IPS-NIHi7 (cell line): Measurements from ENCODE around the gene PTK6.

Experiments used
- DNase-seq: peaks from one replicate; pipeline ENCODE4 v3.0.0; 2012; ENCODE audit warnings: mixed read lengths; ENCODE audit errors: extremely low spot score

PTK6 gene

DNA sequence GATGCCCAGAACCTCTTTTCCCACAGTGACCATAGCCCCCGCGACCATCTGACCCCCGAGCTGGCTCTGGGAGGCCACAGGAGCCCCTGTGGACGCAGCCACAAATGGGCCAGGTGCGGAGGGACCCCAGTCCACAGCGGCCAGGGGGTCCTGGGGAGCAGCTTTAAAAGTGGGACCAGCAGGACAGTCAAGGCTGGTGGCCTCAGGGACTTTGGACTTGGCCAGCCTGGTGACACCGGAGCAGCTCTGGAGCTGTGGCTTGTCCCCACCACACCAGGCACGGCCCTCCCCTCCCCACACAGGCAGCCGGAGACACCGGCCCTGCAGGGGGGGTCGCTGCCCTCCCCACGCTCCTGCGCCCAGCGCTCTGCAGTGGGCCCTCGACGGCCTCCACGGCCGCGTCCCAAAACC, 20.3 kb upstream of the PTK6 start:
- DNase-seq = no peak

DNA sequence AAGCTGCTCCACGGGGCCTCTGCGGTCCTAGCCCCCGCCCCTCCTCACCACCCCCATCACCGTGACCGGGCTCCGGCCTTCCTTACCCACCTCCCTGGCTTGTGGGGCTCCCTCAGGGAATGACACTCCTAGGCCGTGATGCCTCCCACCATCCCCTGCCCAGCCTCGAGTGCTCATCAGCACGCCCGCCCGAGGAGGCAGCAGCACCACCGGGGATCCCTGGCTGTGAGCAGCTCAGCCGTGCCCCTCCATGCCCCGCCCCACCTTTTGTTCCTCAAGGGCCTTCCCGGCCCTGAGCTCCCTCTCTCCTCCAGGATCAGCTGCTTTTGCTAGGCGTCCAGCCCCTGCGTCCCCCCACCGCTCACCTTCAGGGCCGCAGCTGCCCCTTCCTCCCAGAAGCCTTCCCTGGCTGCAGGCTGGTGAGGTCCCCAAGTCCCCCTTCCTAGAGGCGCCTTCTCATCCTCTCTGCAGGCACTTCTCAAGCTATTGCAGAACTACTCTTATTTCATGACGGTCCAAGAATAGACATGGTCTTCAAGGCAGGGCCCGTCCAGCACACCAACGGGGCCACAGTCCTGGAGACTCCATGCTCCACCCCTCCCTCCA, 19.8 kb upstream of the PTK6 start:
- DNase-seq = peak; percentile 43

DNA sequence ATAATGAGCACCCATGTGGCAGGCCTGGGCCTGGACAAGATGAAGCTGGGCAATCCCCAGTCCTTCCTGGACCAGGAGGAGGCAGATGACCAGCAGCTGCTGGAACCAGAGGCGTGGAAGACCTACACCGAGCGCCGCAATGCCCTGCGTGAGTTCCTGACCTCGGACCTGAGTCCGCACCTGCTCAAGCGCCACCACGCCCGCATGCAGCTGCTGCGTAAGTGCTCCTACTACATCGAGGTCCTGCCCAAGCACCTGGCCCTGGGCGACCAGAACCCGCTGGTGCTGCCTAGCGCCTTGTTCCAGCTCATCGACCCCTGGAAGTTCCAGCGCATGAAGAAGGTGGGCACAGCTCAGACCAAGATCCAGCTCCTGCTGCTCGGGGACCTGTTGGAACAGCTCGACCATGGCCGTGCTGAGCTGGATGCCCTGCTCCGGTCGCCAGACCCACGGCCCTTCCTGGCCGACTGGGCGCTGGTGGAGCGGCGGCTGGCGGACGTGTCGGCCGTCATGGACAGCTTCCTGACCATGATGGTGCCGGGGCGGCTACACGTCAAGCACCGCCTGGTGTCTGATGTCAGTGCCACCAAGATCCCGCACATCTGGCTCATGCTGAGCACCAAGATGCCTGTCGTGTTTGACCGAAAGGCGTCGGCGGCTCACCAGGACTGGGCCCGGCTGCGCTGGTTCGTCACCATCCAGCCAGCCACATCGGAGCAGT, 18.6 kb upstream of the PTK6 start:
- no peak for DNase-seq

DNA sequence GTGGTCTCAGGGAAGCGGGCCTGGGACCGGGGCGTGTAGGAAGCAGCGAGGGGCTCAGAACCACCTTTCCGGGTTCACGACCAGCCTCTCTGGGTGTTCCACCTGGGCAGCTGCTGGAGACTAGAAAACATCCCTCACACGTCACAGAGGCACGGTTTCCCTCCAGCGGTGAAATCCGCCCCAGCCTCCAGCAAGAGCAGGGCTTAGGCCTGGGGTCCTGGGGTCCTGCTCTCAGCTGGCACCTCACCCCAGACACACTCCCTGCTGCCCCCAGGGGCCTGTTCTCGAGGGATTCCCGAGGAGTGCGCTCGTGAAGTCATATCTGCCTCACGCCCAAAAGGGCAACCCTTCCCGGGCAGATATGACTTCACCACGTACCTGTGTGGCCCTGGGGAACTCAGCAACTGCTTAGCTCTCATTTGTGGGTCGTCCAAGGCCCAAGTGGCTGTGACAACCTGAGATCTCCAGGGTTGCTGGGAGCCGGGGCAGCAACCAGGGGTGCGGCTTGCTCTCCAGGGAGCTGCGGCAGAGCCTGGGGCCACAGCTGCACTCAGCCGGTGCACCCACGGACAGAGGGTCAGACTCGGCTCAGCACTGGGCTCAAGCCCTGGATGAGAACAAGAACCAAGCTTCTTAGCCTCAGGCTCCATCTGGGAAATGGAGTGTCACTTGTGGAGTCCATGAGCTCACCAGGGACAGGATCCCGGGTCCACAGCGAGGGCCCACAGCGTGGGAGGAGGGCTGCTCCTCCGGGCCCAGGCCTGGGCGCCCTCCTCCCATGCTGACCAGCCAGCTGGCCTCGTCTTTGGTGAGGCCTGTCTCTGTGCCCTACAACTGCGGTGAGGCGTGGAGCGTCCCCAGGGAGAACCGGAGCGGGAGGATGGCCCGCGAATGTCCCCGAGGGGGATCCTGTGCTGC, 17.4 kb upstream of the PTK6 start:
- no peak for DNase-seq

DNA sequence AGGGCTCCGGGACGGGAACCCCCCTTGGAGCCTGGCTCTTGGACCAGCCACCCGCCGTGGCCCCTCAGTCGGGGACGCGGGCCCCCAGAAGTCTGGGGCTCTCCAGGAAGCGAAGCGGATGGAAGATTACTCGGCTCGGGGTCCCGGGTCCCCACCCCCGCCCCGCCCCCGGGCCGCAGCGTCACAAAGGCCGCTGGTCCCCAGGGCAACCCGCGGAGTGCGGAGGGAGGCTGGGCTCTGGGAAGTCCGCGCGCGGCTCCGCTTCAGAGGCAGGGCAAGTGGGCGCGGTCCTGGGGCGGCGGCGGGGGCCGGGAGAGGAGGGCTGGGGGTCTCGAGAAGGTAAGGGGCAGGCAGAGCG, 16.7 kb upstream of the PTK6 start, which contains the start of gene FNDC11:
Gene FNDC11 (plus strand): TSS at position 227 of the 358 bp plus-strand sequence. CDS start 1,505 bp downstream, outside the sequence.
- DNase-seq = peak; percentile 67

DNA sequence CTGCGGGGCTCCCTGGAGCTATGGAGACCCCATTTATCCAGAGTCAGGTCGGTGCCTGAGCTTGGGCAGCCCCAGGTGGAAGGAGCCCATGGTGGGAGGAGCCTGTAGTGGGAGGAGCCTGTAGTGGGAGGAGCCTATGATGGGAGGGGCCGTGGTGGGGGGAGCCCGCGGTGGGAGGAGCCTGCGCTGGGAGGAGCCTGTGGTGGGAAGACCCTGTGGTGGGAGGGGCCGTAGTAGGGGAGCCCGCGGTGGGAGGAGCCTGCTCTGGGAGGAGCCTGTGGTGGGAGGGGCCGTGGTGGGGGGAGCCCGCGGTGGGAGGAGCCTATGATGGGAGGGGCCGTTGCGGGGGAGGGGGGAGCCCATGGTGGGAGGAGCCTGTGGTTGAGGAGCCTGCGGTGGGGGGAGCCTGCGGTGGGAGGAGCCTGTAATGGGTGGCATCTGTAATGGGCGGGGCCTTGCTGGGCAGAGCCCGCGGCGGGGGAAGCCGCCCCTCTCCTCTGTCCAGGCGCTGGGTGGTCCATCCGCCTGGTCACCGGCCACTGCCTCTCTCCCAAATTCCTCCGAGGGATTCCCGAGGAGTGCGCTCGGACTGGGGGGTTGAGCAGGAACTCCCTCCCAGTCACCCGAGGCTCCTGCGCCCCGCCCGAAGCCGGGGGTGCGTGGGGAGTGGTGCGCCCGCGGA, 16.2 kb upstream of the PTK6 start:
- DNase-seq = peak; percentile 93

DNA sequence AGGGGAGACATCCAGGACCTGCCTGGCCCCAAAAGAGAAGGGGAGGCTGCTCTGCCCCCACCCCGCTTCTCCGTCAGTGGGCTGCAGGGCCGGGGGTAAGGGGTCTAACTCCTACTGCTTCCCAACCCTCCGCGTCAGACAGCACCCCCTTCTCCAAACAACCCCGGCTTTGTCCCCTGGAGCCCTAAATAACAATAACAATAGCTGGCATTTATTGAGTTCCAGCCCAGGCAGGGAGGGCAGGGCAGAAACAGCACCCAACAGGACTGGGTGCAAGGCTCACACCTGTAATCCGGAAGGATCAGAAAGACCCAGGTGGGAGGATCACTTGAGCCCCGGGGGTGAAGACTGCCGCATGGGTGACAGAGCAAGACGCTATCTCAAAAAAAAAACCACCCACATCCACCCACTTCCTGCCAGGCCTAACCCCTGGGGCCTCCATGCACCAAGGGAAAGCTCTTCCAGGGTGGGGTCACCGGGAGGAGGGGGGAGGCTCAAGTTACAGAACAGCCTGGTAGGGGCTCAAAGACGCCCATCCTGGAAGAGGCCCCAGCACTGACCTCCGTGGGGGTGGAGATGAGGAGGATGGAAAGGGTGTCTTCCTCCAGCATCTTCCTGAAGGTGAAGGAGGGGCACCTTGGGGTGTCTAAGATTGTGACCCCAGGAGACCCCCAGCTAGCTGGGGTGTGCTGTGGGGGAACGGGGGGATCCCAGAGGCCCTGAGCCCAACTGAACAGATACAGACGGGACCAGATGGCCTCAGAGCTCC, 15.5 kb upstream of the PTK6 start:
- no peak for DNase-seq

DNA sequence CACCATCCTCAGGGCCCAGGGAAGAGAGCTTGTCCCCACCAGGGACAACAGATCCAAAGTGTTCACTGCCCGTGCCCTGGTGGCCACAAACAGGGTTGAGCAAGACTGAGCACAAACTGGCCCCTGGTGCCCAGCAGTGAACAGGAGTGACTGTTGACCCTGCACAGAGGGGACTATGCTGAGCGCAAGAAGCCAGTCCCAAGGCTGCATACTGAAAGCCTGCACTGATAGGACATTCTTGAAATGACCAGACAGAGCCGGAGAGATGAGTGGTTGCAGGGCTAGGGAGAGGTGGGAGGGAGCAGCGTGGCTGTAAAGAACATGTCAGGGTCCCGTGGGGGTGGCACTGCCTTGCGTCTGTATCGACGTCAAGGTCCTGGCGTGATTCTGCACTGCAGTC, 13.9 kb upstream of the PTK6 start:
- no peak for DNase-seq

DNA sequence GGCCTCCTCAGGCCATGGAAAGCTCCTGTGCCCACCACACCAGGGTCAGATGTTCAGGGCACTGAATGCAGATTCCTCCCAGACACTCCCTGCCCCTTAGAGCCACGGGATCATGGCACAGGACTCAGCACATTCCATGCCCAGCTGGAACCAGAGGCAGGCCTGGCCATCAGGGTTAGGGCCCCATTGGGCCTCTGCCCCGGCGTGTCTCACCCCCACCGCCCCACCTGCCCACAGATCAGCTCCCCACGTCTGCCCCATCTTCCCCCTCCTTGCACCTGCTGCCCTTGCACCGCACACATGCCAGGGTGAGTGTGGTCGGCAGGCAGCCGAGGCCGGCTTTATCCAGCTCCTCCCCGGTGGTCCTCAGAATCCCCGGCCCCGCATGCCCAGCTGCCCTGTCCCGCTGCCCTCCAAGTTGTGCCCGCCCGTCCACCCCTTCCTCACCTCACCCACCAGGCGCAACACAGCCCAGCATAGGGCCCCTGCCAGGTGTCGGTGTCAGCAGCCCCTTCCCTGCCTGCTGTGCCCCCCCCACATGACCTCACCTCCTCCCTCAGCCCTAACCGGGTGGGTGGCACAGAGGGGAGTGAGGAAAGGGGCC, 12.6 kb upstream of the PTK6 start:
- DNase-seq = no peak

DNA sequence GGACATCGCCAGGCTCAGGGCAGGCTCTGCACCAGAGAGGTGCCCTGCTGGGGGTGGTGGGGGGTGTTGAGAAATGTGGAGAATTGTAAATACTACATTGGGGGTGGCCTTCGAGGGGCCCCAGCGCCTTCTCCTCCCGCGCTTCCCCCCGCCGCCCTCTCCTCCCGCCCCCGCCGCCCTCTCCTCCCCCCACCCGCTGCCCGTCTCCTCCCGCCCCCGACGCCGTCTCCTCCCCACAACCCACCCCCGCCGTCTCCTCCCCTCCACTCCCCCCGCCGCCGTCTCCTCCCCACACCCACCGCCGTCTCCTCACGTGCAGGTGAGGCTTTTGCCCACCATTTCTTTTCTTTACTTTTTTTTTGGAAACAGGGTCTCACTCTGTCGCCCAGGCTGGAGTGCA, 11.8 kb upstream of the PTK6 start:
- DNase-seq = no peak

DNA sequence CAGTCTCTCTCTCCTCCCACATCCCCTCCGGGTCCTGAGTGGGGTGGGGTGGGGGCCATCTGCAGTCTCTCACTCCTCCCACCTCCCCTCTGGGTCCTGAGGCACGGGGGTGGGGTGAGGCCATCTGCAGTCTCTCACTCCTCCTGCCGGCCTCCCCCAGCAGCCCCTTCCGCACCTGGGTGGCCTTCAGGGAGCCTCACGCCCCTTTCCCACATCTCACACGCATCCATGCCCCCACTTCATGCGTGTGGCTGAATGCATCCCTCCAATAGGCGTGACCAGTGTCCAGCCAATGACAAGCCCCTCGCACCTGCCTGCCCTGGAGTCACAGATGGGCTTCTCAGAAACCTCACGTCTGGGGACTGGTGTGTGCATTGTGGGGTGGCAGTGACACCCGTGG, 11.4 kb upstream of the PTK6 start:
- no peak for DNase-seq

DNA sequence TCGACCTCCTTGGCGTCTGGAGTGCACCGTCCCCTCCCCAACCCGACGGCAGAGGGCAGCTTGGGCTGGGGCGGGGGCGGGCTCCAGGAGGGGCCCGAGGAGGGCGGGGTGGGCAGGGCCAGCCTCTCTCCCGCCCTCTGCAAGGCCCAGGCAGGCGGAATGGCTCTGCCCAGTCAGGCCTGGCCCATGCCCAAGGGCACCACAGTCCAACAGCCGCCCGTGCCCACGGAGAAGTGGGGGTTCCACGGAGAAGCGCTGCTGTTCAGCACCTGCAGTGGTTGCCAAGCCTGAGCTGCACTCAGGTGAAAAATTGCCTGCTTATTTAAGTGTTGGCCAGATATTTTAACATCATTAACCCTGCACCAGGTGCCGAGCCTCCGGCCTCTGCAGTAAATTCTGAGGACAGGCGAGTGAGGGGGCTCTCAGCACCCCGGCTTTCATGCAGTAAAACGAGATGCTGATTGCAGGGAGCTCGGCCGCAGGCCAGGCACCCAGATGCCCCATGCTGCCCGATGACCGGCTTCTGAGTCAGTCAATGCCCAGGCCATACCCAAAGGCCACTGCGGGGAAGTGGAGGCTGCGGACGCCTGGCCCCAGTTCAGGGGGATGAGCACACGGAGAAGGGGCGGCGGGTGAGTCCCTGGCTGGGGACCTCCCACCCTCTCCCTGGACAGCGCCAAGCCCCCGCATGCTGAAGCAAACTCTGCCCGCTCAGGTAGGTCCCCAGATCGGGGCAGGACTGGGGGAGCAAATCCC, 10.7 kb upstream of the PTK6 start, which contains the start of gene SRMS:
Gene SRMS (minus strand): TSS at position 25 of the 756 bp plus-strand sequence. CDS start 286 bp downstream, outside the sequence.
- DNase-seq = peak; percentile 78

DNA sequence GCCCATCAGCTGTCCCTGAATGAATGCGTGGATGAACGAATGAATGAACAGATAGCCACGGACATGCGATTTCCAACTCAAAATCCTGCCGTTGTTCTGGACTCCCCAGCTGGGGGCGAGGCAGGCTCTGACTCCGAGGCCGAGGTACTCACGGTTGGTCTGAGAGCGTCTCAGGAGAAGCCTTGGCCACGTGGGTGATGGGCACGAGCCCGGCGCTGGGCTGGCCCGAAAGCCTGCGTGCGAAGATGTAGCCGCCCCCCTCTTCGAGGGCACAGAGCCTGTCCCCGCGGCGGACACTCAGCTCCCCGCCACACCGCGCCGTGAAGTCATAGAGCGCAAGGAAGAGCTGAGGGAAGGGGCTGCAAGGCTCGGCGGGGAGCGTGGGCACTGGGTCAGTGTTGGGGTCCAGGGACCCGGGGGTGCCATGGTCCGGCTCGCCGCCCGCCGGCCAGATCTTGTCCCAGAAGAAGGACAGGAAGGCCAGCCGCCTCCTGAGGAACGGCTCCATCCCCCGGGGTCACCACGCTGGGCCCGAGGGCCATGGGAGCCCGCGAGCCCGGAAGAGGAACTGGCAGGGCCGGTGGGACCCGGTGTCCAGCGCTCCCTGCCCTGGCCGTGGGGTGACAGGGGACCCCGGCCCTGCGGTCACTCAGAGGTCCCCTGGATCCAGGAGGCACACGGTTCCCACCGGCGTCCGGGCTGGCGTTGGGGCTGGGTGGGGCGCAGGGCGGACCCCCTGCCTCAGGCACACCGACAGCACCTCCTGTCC, 10.0 kb upstream of the PTK6 start:
- no peak for DNase-seq

DNA sequence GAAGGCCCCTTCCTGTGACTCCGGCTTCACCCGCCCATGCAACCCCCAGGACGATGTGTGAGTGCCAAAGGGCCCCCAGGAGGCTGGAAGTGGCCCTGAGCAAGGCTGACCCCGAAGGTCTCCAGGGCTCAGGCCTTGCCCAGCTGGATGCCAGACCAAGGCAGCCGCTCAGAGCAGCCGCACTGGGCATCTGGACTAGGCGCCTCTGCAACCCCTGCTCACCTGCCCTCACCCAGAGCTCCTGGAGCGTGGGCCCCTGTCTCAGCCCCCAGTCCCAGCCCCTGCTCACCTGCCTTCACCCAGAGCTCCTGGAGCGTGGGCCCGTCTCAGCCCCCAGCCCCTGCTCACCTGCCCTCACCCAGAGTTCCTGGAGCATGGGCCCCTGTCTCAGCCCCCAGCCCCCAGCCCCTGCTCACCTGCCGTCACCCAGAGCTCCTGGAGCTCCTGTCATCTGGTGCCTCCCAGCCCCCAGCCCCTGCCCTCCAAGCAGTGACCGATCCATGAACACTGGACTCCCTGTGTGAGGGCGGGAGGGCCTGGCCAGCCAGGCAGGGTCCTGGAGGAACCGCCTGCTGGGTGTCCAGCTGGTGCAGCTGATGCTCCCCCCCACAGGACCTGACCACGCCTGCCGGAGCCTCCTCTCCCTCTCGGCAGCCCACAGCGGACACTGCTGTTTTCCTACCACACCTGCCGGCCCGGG, 9.2 kb upstream of the PTK6 start:
- no peak for DNase-seq

DNA sequence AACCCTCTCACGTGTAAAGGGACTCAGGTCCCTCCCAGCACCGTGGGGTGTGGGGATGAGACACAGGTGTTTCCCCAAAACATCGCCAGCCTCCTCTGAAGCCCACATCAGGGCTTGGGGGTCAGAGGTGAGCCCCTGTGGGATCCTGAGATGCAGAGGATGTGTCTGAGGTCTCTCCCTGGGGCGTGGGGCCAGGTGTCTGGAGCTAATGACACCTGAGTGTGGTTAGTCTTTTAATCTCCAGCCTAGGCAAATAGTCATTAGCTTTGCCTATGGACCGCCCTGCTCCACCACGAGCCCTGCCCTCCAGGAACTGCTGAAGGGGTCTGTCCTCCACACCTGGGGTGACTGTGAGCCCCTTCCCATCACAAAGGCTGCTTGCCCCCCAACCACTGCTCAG, 8.6 kb upstream of the PTK6 start:
- DNase-seq = no peak

DNA sequence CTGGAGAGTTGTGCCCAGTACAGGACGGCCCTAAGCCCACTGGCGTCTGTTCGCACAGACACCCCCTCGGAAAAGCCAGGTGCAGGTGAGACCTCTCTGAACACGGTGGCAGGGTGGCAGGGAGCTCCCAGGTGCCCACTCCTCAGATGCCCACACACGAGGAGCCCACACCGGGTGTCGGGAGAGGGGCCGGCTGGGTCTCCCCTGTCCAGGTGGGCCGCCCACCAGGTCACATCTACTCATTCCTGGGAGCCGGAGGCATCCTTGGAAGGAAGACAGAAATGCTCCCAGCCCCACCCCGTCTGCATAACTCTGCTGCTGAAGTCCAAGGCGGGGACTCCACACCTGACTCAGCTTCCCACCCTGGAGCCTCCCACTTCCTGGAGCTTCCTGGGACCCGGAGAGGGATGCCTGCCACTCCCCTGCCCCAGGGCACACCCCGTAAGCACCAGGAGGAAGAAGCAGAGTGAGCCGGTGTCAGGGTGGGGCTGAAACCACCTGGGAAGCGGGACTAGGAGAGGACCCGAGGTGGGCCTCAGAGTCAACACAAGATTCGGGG, 7.9 kb upstream of the PTK6 start:
- no peak for DNase-seq

DNA sequence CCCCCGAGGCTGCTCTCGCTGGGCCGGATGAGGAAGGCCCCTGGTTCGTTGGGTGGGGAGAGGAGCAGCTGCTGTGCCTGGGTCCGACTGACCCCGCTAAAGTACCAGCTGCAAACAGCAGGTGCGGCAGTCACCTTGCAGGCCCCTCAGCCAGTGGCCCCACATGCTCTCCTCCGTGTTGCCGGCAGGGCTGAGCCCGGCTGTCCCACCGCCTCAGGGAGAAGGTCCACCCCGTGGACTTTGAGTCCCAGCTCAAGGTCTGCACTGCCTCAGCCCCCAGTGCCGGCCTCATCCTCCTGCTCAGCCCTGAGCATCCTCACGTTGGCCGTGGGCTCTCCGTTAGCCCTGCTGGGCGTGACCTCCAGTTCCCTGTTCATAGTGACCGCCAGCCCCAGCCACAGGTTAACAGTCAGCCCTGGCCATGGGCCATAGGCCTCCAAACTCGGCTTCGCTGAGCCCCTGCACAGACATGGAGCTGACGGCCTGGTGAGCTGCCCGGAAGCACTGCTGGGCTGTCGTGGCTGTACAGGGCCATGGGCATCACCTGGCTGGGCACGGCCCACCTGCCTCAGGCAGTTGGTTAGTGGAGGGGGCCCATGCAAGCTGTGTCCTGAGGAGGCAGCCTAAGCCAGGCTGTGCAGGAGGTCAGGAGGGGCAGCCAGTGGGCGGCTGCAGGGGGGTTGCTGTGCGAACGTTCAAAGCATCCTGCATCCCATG, 7.2 kb upstream of the PTK6 start:
- no peak for DNase-seq

DNA sequence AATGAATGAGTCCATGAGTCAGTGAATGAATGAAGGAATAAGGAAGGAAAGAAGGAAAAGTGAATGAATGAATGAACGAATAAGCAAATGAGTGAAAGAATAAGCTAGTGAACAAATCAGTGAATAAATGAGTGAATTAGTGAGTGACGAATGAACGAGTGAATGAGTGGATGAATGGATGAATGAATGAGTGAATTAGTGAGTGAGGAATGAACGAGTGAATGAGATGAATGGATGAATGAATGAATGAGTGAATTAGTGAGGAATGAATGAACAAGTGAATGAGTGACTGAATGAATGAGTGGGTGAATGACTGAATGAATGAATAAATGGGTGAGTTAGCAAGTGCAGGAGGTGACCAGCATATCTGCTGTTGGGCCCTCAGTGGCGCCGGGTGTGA, 6.6 kb upstream of the PTK6 start:
- no peak for DNase-seq
